H9 (cell line): Measurements from ENCODE around the gene RPLP2. TPM values are rescaled to one million over a fixed set of nuclear protein-coding genes. Genes with fewer than 3 reads are reported as not detected.
A peak's percentile ranks its signal among the peaks of the same experiment; 100 is the strongest.

Source experiments
- DNase-seq: peaks from one replicate; pipeline ENCODE4 v3.0.0-alpha.2; 2017
- H2AFZ ChIP-seq: one replicate; pipeline ENCODE4 v1.6.1; 2013; ENCODE audit warnings: mild to moderate bottlenecking, low read length, control low read depth, moderate library complexity
- H2AK5ac ChIP-seq: 2 replicates; pipeline ENCODE4 v1.6.1; 2013; ENCODE audit warnings: low read length, control low read depth, mixed read lengths; ENCODE audit not compliant: insufficient read length
- H2BK120ac ChIP-seq: one replicate; pipeline ENCODE4 v1.6.1; 2013; ENCODE audit warnings: low read depth, mild to moderate bottlenecking, low read length, control low read depth, inconsistent platforms; ENCODE audit not compliant: poor library complexity, severe bottlenecking
- H2BK12ac ChIP-seq: 2 replicates; pipeline ENCODE4 v1.6.1; 2013; ENCODE audit warnings: low read length, control low read depth, mixed read lengths, low read depth; ENCODE audit not compliant: insufficient read length
- H2BK15ac ChIP-seq: 2 replicates; pipeline ENCODE4 v1.6.1; 2013; ENCODE audit warnings: low read depth, low read length, control low read depth
- H2BK20ac ChIP-seq: one replicate; pipeline ENCODE4 v1.6.1; 2013; ENCODE audit warnings: low read depth, mild to moderate bottlenecking, low read length, control low read depth, inconsistent platforms; ENCODE audit not compliant: poor library complexity, severe bottlenecking
- H2BK5ac ChIP-seq: 2 replicates; pipeline ENCODE4 v1.6.1; 2013; ENCODE audit warnings: low read length, control low read depth, mixed read lengths; ENCODE audit not compliant: insufficient read length
- H3K14ac ChIP-seq: 2 replicates; pipeline ENCODE4 v1.6.1; 2013; ENCODE audit warnings: low read length, control low read depth; ENCODE audit not compliant: insufficient read depth
- H3K18ac ChIP-seq: 2 replicates; pipeline ENCODE4 v1.6.1; 2013; ENCODE audit warnings: low read depth, mild to moderate bottlenecking, mixed read lengths, low read length, control low read depth; ENCODE audit not compliant: insufficient read length
- H3K23ac ChIP-seq: 2 replicates; pipeline ENCODE4 v1.6.1; 2013; ENCODE audit warnings: low read length, control low read depth, mixed read lengths, low read depth; ENCODE audit not compliant: insufficient read length
- H3K23me2 ChIP-seq: 2 replicates; pipeline ENCODE4 v1.6.1; 2013; ENCODE audit warnings: low read depth, mild to moderate bottlenecking, mixed read lengths, low read length, control low read depth; ENCODE audit not compliant: insufficient read length, poor library complexity, severe bottlenecking
- H3K27ac ChIP-seq: 2 replicates; pipeline ENCODE4 v1.5.1; 2013; ENCODE audit warnings: low read length, control low read depth, mixed read lengths, low read depth; ENCODE audit not compliant: insufficient read length
- H3K27me3 ChIP-seq: 2 replicates; pipeline ENCODE4 v1.6.1; 2013; ENCODE audit warnings: low read length, control low read depth, inconsistent platforms; ENCODE audit not compliant: insufficient read depth
- H3K4ac ChIP-seq: 2 replicates; pipeline ENCODE4 v1.6.1; 2013; ENCODE audit warnings: low read depth, mild to moderate bottlenecking, control low read depth, inconsistent platforms, low read length, moderate library complexity
- H3K4me1 ChIP-seq: 2 replicates; pipeline ENCODE4 v1.6.1; 2013; ENCODE audit warnings: low read length, control low read depth, inconsistent platforms; ENCODE audit not compliant: insufficient read depth
- H3K4me2 ChIP-seq: 2 replicates; pipeline ENCODE4 v1.6.1; 2013; ENCODE audit warnings: low read length, control low read depth, mixed read lengths; ENCODE audit not compliant: insufficient read length, insufficient read depth
- H3K56ac ChIP-seq: 2 replicates; pipeline ENCODE4 v1.6.1; 2013; ENCODE audit warnings: low read depth, mild to moderate bottlenecking, mixed read lengths, low read length, control low read depth; ENCODE audit not compliant: insufficient read length
- H3K79me1 ChIP-seq: 2 replicates; pipeline ENCODE4 v1.6.1; 2013; ENCODE audit warnings: low read depth, mild to moderate bottlenecking, moderate library complexity, low read length, control low read depth, inconsistent platforms; ENCODE audit not compliant: insufficient read depth, poor library complexity, severe bottlenecking
- H3K79me2 ChIP-seq: 2 replicates; pipeline ENCODE4 v1.6.1; 2013; ENCODE audit warnings: low read length, control low read depth, inconsistent platforms; ENCODE audit not compliant: insufficient read depth
- H3K9ac ChIP-seq: 2 replicates; pipeline ENCODE4 v1.6.1; 2013; ENCODE audit warnings: low read length, control low read depth, mixed read lengths; ENCODE audit not compliant: insufficient read length; ENCODE audit errors: extremely low read depth
- H3K9me3 ChIP-seq: one replicate; pipeline ENCODE4 v1.6.1; 2013; ENCODE audit warnings: low read depth, low read length, inconsistent platforms; ENCODE audit not compliant: control insufficient read depth
- H3T11ph ChIP-seq: one replicate; pipeline ENCODE4 v1.6.1; 2013; ENCODE audit warnings: mild to moderate bottlenecking, low read length, control low read depth, inconsistent platforms
- H4K20me1 ChIP-seq: one replicate; pipeline ENCODE4 v1.6.1; 2013; ENCODE audit not compliant: control insufficient read depth, insufficient read length, insufficient read depth
- H4K5ac ChIP-seq: 2 replicates; pipeline ENCODE4 v1.6.1; 2013; ENCODE audit warnings: low read depth, mild to moderate bottlenecking, mixed read lengths, low read length, control low read depth; ENCODE audit not compliant: insufficient read length
- H4K8ac ChIP-seq: replicated peaks from 2 replicates; pipeline ENCODE4 v1.6.1; 2013; ENCODE audit warnings: low read length, control low read depth, mixed read lengths, low read depth; ENCODE audit not compliant: insufficient read length
- H4K91ac ChIP-seq: 2 replicates; pipeline ENCODE4 v1.6.1; 2013; ENCODE audit warnings: low read depth, mild to moderate bottlenecking, moderate library complexity, mixed read lengths, low read length, control low read depth; ENCODE audit not compliant: insufficient read length
- H3K27ac Mint-ChIP-seq, 3 experiments: 2 replicates in 2 of 3; 3 replicates in 1 of 3; pipeline ENCODE4 v1.8.0; 2020 to 2021; ENCODE audit warnings: mixed read lengths in 3 of 3, mild to moderate bottlenecking in 1 of 3, moderate library complexity in 1 of 3
- H3K27me3 Mint-ChIP-seq: 2 replicates; pipeline ENCODE4 v1.8.0; 2021; ENCODE audit warnings: low read depth, mild to moderate bottlenecking, moderate library complexity, mixed read lengths
- H3K36me3 Mint-ChIP-seq, 3 experiments: 2 replicates in 2 of 3; 3 replicates in 1 of 3; pipeline ENCODE4 v1.8.0; 2020 to 2021; ENCODE audit warnings: low read depth in 3 of 3, mixed read lengths in 3 of 3; ENCODE audit not compliant: insufficient read depth in 1 of 3
- H3K4me1 Mint-ChIP-seq, 2 experiments: 2 replicates each; pipeline ENCODE4 v1.8.0; 2020; ENCODE audit warnings: mixed read lengths in 2 of 2
- H3K4me3 Mint-ChIP-seq, 2 experiments: 2 replicates in 1 of 2; 3 replicates in 1 of 2; pipeline ENCODE4 v1.8.0; 2020 to 2021; ENCODE audit warnings: mild to moderate bottlenecking in 2 of 2, mixed read lengths in 2 of 2, moderate library complexity in 1 of 2
- H3K9me3 Mint-ChIP-seq, 2 experiments: 2 replicates in 1 of 2; 3 replicates in 1 of 2; pipeline ENCODE4 v1.8.0; 2020; ENCODE audit warnings: mild to moderate bottlenecking in 2 of 2, mixed read lengths in 2 of 2, moderate library complexity in 1 of 2
- WGBS: extraction: QIAGEN DNeasy Blood & Tissue Kit; methylation state at CpG from one replicate; pipeline ENCODE4 v1.1.7; 2013; ENCODE audit warnings: missing lambda C conversion rate, low lambda C conversion rate, mixed read lengths; ENCODE audit not compliant: insufficient read length; ENCODE audit errors: extremely low coverage; 5-methylcytosine and 5-hydroxymethylcytosine counted together
- total RNA-seq: library from RNA; stranded (reverse); gene quantifications from 2 replicates; pipeline ENCODE4 v1.2.1, GENCODE V29; 2021
- TF ChIP-seq, protein P1 (sequence below): fragments of 200-600 bp; sonication (generic); conservative IDR thresholded peaks from 3 replicates; pipeline ENCODE4 v1.8.0; 2021; ENCODE audit warnings: antibody characterized with exemption, mild to moderate bottlenecking

Gene RPLP2
- total RNA-seq, 1 experiment from 2014 or later = 2,138 TPM

DNA sequence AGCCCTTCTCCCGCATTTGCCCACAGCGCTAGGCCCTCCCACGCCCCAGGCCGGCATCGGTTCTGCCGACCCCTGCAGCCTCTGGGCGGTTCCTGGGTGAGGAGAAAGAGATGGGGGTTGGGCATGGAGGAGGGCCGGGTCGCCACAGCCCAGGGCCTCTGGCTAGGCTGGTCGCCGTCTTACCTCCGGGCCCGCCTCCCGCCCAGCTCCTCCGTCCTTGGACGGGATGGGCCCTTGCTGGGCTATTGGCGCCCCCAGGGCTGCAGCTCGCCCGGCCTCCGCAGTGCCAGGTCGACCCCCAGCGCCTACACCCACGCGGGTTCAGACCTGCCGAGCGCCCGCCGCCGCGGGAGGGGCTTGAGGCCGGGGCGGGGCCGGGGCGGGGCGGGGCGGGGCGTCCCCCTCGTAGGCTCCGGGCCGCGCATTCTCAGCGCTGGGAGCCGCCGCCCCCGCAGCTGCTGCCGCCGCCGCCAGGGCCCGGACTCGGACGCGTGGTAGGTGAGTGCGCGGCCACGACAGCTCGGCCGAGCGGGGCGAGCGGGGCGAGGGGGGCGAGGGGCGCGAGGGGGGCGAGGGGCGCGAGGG lies 22.9 kb downstream of the RPLP2 start, which contains the start of gene CD151:
CD151 (plus strand) TSS at position 424 of the 585 bp plus-strand sequence. CDS start 3,118 bp downstream, outside the sequence.
- H2BK20ac ChIP-seq = no peak within 1 kb of the TSS
- H3K27ac ChIP-seq = no peak within 1 kb of the TSS
- no peak within 1 kb of the TSS for H2BK12ac ChIP-seq
- no peak within 1 kb of the TSS for H3K4ac ChIP-seq
- H3K23me2 ChIP-seq = peaks cover 27% of the 10 kb centered on the region
- no peaks in the 10 kb centered on the region; the same call in 1 of the 2 replicates for H3K4me1 ChIP-seq
- H2BK120ac ChIP-seq = no peak within 1 kb of the TSS
- H3K79me1 ChIP-seq = no peaks in the 10 kb centered on the region
- no peak within 1 kb of the TSS for H3K23ac ChIP-seq
- no peak within 1 kb of the TSS for H3K9ac ChIP-seq
- H3K27me3 ChIP-seq = peaks cover 9% of the 10 kb centered on the region; the same call in 1 of the 2 replicates
- H3K79me2 ChIP-seq = no peaks in the 10 kb centered on the region
- WGBS = no CpG with 5 or more reads among the region's 67 CpGs
- H4K5ac ChIP-seq = no peak within 1 kb of the TSS
- no peak within 1 kb of the TSS for H2AFZ ChIP-seq
- peaks cover 33% of the 10 kb centered on the region for H3K27me3 Mint-ChIP-seq
- no peaks in the 10 kb centered on the region for H4K20me1 ChIP-seq
- no peaks in the 10 kb centered on the region for H3K9me3 Mint-ChIP-seq
- H2BK5ac ChIP-seq = no peak within 1 kb of the TSS
- H3K4me2 ChIP-seq = peak within 1 kb of the TSS; percentile 57
- H3K9me3 ChIP-seq = no peaks in the 10 kb centered on the region
- H3K27ac Mint-ChIP-seq = no peak within 1 kb of the TSS
- no peak within 1 kb of the TSS for H2AK5ac ChIP-seq
- peaks cover 34 to 45% of the 10 kb centered on the region in 2 experiments for H3K4me1 Mint-ChIP-seq
- H3K18ac ChIP-seq = no peak within 1 kb of the TSS
- peak; percentile 79 for DNase-seq
- H3T11ph ChIP-seq = no peak within 1 kb of the TSS
- no peak within 1 kb of the TSS for H3K56ac ChIP-seq
- peak within 1 kb of the TSS; percentile 65 to 79 for H3K4me3 Mint-ChIP-seq
- H4K91ac ChIP-seq = no peak within 1 kb of the TSS
- H2BK15ac ChIP-seq = no peak within 1 kb of the TSS
- H3K36me3 Mint-ChIP-seq = peaks cover 6 to 18% (median 12%) of the 10 kb centered on the region in 3 experiments; a peak in 5 of 7 replicates
- TF ChIP-seq, protein P1, sequence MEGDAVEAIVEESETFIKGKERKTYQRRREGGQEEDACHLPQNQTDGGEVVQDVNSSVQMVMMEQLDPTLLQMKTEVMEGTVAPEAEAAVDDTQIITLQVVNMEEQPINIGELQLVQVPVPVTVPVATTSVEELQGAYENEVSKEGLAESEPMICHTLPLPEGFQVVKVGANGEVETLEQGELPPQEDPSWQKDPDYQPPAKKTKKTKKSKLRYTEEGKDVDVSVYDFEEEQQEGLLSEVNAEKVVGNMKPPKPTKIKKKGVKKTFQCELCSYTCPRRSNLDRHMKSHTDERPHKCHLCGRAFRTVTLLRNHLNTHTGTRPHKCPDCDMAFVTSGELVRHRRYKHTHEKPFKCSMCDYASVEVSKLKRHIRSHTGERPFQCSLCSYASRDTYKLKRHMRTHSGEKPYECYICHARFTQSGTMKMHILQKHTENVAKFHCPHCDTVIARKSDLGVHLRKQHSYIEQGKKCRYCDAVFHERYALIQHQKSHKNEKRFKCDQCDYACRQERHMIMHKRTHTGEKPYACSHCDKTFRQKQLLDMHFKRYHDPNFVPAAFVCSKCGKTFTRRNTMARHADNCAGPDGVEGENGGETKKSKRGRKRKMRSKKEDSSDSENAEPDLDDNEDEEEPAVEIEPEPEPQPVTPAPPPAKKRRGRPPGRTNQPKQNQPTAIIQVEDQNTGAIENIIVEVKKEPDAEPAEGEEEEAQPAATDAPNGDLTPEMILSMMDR = no peak; the same call in 2 of the 3 replicates
- no peak within 1 kb of the TSS for H4K8ac ChIP-seq
- 0 out of 2 replicates have a peak within 1 kb of the TSS, but pooled peaks have one; percentile 24 for H3K14ac ChIP-seq
